Activated CD4-positive, alpha-beta T cell treated with anti-CD3 and anti-CD28 coated beads, Interleukin-2, amount 10 ng/mL, durations not matched to agents 7 days and 5 days (primary cell): ENCODE measurements around the gene DCDC1. TPM values are rescaled to one million over a fixed set of nuclear protein-coding genes. Genes with fewer than 3 reads are reported as not detected.

Experiments used
- CTCF ChIA-PET: fragments of 350-600 bp; sonication (Branson Sonifier 250); formaldehyde crosslinking; loops from one replicate; lab custom pipeline; 2021; ENCODE audit warnings: antibody characterized with exemption; lab: Charles Lee
- POLR2A ChIA-PET: fragments of 350-600 bp; sonication (Branson Sonifier 250); formaldehyde crosslinking; loops from one replicate; lab custom pipeline; 2021; ENCODE audit warnings: antibody characterized with exemption; lab: Charles Lee
- DNase-seq: peaks from one replicate; pipeline ENCODE4 v3.0.0-alpha.2; 2020
- H3K27ac Mint-ChIP-seq: one replicate; pipeline ENCODE4 v1.8.0; 2021; ENCODE audit warnings: mild to moderate bottlenecking, moderate library complexity, mixed read lengths
- H3K27me3 Mint-ChIP-seq: one replicate; pipeline ENCODE4 v1.8.0; 2021; ENCODE audit warnings: mixed read lengths
- H3K36me3 Mint-ChIP-seq: one replicate; pipeline ENCODE4 v1.8.0; 2021; ENCODE audit warnings: low read depth, mixed read lengths
- H3K4me1 Mint-ChIP-seq: one replicate; pipeline ENCODE4 v1.8.0; 2021; ENCODE audit warnings: mixed read lengths
- H3K4me3 Mint-ChIP-seq: one replicate; pipeline ENCODE4 v1.8.0; 2021; ENCODE audit warnings: mild to moderate bottlenecking, moderate library complexity, mixed read lengths
- H3K9me3 Mint-ChIP-seq: one replicate; pipeline ENCODE4 v1.8.0; 2021; ENCODE audit warnings: mixed read lengths
- total RNA-seq, 2 experiments: library from RNA; stranded (reverse); gene quantifications; one replicate each; pipeline ENCODE4 v1.2.3, GENCODE V29; 2021

The DCDC1 gene
- total RNA-seq, 2 experiments from 2014 or later: not detected

- H3K4me1 Mint-ChIP-seq: no peaks in the 10 kb centered on the region
- H3K27me3 Mint-ChIP-seq: no peaks in the 10 kb centered on the region
- CTCF ChIA-PET: no interaction called here
- no peaks in the 10 kb centered on the region for H3K9me3 Mint-ChIP-seq
- no peak for DNase-seq
- H3K27ac Mint-ChIP-seq: no peak overlapping the region
- POLR2A ChIA-PET: no interaction called here
- H3K4me3 Mint-ChIP-seq: no peak overlapping the region
- no peaks in the 10 kb centered on the region for H3K36me3 Mint-ChIP-seq
Observed at GRCh38 chr11:31026315-31026714, 343.2 kb downstream of the DCDC1 start.

GRCh38 chr11:31022080-31022479 lies 347.5 kb downstream of the DCDC1 start:
- CTCF ChIA-PET: no interaction called here
- H3K4me3 Mint-ChIP-seq: no peak overlapping the region
- H3K9me3 Mint-ChIP-seq: no peaks in the 10 kb centered on the region
- H3K4me1 Mint-ChIP-seq: no peaks in the 10 kb centered on the region
- DNase-seq: no peak
- POLR2A ChIA-PET: no interaction called here
- no peak overlapping the region for H3K27ac Mint-ChIP-seq
- no peaks in the 10 kb centered on the region for H3K27me3 Mint-ChIP-seq
- no peaks in the 10 kb centered on the region for H3K36me3 Mint-ChIP-seq

- Mint-ChIP-seq H3K36me3 (no peaks in the 10 kb centered on the region), H3K4me3 (no peak overlapping the region), H3K9me3 (no peaks in the 10 kb centered on the region), H3K27ac (no peak overlapping the region), H3K27me3 (no peaks in the 10 kb centered on the region), H3K4me1 (no peaks in the 10 kb centered on the region)
- no peak for DNase-seq
- CTCF ChIA-PET: no interaction called here
- POLR2A ChIA-PET: no interaction called here
Observed at GRCh38 chr11:31019786-31020185, 349.8 kb downstream of the DCDC1 start.

- no peak overlapping the region for H3K4me3 Mint-ChIP-seq
- H3K36me3 Mint-ChIP-seq: no peaks in the 10 kb centered on the region
- H3K27ac Mint-ChIP-seq: no peak overlapping the region
- H3K27me3 Mint-ChIP-seq: no peaks in the 10 kb centered on the region
- DNase-seq: no peak
- CTCF ChIA-PET: no interaction called here
- H3K9me3 Mint-ChIP-seq: no peaks in the 10 kb centered on the region
- POLR2A ChIA-PET: no interaction called here
- no peaks in the 10 kb centered on the region for H3K4me1 Mint-ChIP-seq
Observed at GRCh38 chr11:31005202-31005601, 364.3 kb downstream of the DCDC1 start.

GRCh38 chr11:31001427-31001826 lies 368.1 kb downstream of the DCDC1 start:
- no peak overlapping the region for H3K4me3 Mint-ChIP-seq
- DNase-seq: no peak
- no peaks in the 10 kb centered on the region for H3K27me3 Mint-ChIP-seq
- no peaks in the 10 kb centered on the region for H3K9me3 Mint-ChIP-seq
- no peak overlapping the region for H3K27ac Mint-ChIP-seq
- no peaks in the 10 kb centered on the region for H3K4me1 Mint-ChIP-seq
- POLR2A ChIA-PET: no interaction called here
- CTCF ChIA-PET: no interaction called here
- no peaks in the 10 kb centered on the region for H3K36me3 Mint-ChIP-seq

- no peak overlapping the region for H3K4me3 Mint-ChIP-seq
- no peaks in the 10 kb centered on the region for H3K9me3 Mint-ChIP-seq
- no peaks in the 10 kb centered on the region for H3K36me3 Mint-ChIP-seq
- H3K27ac Mint-ChIP-seq: no peak overlapping the region
- no peak for DNase-seq
- POLR2A ChIA-PET: no interaction called here
- CTCF ChIA-PET: no interaction called here
- no peaks in the 10 kb centered on the region for H3K27me3 Mint-ChIP-seq
- H3K4me1 Mint-ChIP-seq: no peaks in the 10 kb centered on the region
Observed at GRCh38 chr11:31000381-31000780, 369.2 kb downstream of the DCDC1 start.

GRCh38 chr11:30992513-30992849 lies 377.1 kb downstream of the DCDC1 start:
- H3K4me3 Mint-ChIP-seq: no peak overlapping the region
- H3K4me1 Mint-ChIP-seq: no peaks in the 10 kb centered on the region
- ChIA-PET CTCF (no interaction called here), POLR2A (no interaction called here)
- no peaks in the 10 kb centered on the region for H3K27me3 Mint-ChIP-seq
- H3K9me3 Mint-ChIP-seq: no peaks in the 10 kb centered on the region
- DNase-seq: no peak
- H3K27ac Mint-ChIP-seq: no peak overlapping the region
- H3K36me3 Mint-ChIP-seq: no peaks in the 10 kb centered on the region

GRCh38 chr11:30991802-30992512 lies 377.6 kb downstream of the DCDC1 start:
- Mint-ChIP-seq H3K9me3 (no peaks in the 10 kb centered on the region), H3K36me3 (no peaks in the 10 kb centered on the region), H3K4me3 (no peak overlapping the region), H3K27ac (no peak overlapping the region), H3K4me1 (no peaks in the 10 kb centered on the region), H3K27me3 (no peaks in the 10 kb centered on the region)
- POLR2A ChIA-PET: no interaction called here
- CTCF ChIA-PET: no interaction called here
- DNase-seq: no peak

GRCh38 chr11:30991376-30991775 lies 378.2 kb downstream of the DCDC1 start:
- no peaks in the 10 kb centered on the region for H3K4me1 Mint-ChIP-seq
- no peak overlapping the region for H3K4me3 Mint-ChIP-seq
- ChIA-PET POLR2A (no interaction called here), CTCF (no interaction called here)
- DNase-seq: no peak
- no peaks in the 10 kb centered on the region for H3K27me3 Mint-ChIP-seq
- no peaks in the 10 kb centered on the region for H3K36me3 Mint-ChIP-seq
- no peak overlapping the region for H3K27ac Mint-ChIP-seq
- no peaks in the 10 kb centered on the region for H3K9me3 Mint-ChIP-seq

GRCh38 chr11:30990625-30991296 lies 378.8 kb downstream of the DCDC1 start:
- no peak overlapping the region for H3K4me3 Mint-ChIP-seq
- H3K27me3 Mint-ChIP-seq: no peaks in the 10 kb centered on the region
- DNase-seq: no peak
- H3K36me3 Mint-ChIP-seq: no peaks in the 10 kb centered on the region
- H3K27ac Mint-ChIP-seq: no peak overlapping the region
- H3K9me3 Mint-ChIP-seq: no peaks in the 10 kb centered on the region
- CTCF ChIA-PET: no interaction called here
- POLR2A ChIA-PET: no interaction called here
- H3K4me1 Mint-ChIP-seq: no peaks in the 10 kb centered on the region

GRCh38 chr11:30987819-30988218 lies 381.7 kb downstream of the DCDC1 start:
- DNase-seq: no peak
- POLR2A ChIA-PET: no interaction called here
- no peak overlapping the region for H3K4me3 Mint-ChIP-seq
- H3K36me3 Mint-ChIP-seq: no peaks in the 10 kb centered on the region
- H3K9me3 Mint-ChIP-seq: no peaks in the 10 kb centered on the region
- H3K27ac Mint-ChIP-seq: no peak overlapping the region
- H3K4me1 Mint-ChIP-seq: no peaks in the 10 kb centered on the region
- CTCF ChIA-PET: no interaction called here
- no peaks in the 10 kb centered on the region for H3K27me3 Mint-ChIP-seq

- no peaks in the 10 kb centered on the region for H3K36me3 Mint-ChIP-seq
- ChIA-PET POLR2A (no interaction called here), CTCF (no interaction called here)
- no peaks in the 10 kb centered on the region for H3K27me3 Mint-ChIP-seq
- no peak for DNase-seq
- no peak overlapping the region for H3K27ac Mint-ChIP-seq
- H3K4me1 Mint-ChIP-seq: no peaks in the 10 kb centered on the region
- no peak overlapping the region for H3K4me3 Mint-ChIP-seq
- H3K9me3 Mint-ChIP-seq: no peaks in the 10 kb centered on the region
Observed at GRCh38 chr11:30985536-30985935, 384.0 kb downstream of the DCDC1 start.

- Mint-ChIP-seq H3K4me3 (no peak overlapping the region), H3K4me1 (no peaks in the 10 kb centered on the region), H3K9me3 (no peaks in the 10 kb centered on the region), H3K27me3 (no peaks in the 10 kb centered on the region), H3K27ac (no peak overlapping the region), H3K36me3 (no peaks in the 10 kb centered on the region)
- DNase-seq: no peak
- ChIA-PET POLR2A (no interaction called here), CTCF (no interaction called here)
Observed at GRCh38 chr11:30984827-30985226, 384.7 kb downstream of the DCDC1 start.

GRCh38 chr11:30984442-30984816 lies 385.1 kb downstream of the DCDC1 start:
- no peaks in the 10 kb centered on the region for H3K9me3 Mint-ChIP-seq
- H3K27me3 Mint-ChIP-seq: no peaks in the 10 kb centered on the region
- CTCF ChIA-PET: no interaction called here
- no peak overlapping the region for H3K27ac Mint-ChIP-seq
- no peaks in the 10 kb centered on the region for H3K4me1 Mint-ChIP-seq
- no peaks in the 10 kb centered on the region for H3K36me3 Mint-ChIP-seq
- H3K4me3 Mint-ChIP-seq: no peak overlapping the region
- DNase-seq: no peak
- POLR2A ChIA-PET: no interaction called here
